Naive thymus-derived CD4-positive, alpha-beta T cell (primary cell): ENCODE data around the gene ATP8A2. TPM values are rescaled to one million over a fixed set of nuclear protein-coding genes. Genes with fewer than 3 reads are reported as not detected.
"Not testable (repeated sequence)": the region's sequence is repeated elsewhere in the genome, so short reads cannot be mapped to it uniquely, and the experiment has no call there.

ENCODE experiments used
- ATAC-seq: fragments of 150-1000 bp; cut with Tn5 transposase; 2 replicates; pipeline ENCODE4 v1.10.0; 2021; ENCODE audit warnings: mild to moderate bottlenecking, moderate library complexity
- CTCF ChIA-PET: fragments of 350-600 bp; sonication (Branson Sonifier 250); formaldehyde crosslinking; loops from one replicate; lab custom pipeline; 2021; ENCODE audit warnings: antibody characterized with exemption; lab: Charles Lee
- POLR2A ChIA-PET: fragments of 350-600 bp; sonication (Branson Sonifier 250); formaldehyde crosslinking; loops from one replicate; lab custom pipeline; 2021; ENCODE audit warnings: antibody characterized with exemption, inconsistent platforms; lab: Charles Lee
- DNase-seq, 9 donors: peaks; one replicate each; pipeline versions ENCODE4 v3.0.0 to v3.0.0-alpha.2; 2020 to 2022; ENCODE audit warnings: mixed read lengths in 1 of 9
- H3K27ac ChIP-seq: one replicate; pipeline ENCODE4 v1.7.0; 2013; ENCODE audit warnings: mild to moderate bottlenecking, low read depth, low read length, moderate library complexity
- H3K27me3 ChIP-seq, 2 donors: one replicate each; pipeline ENCODE4 v1.7.0; 2013; ENCODE audit warnings: low read length in 2 of 2, mild to moderate bottlenecking in 2 of 2, moderate library complexity in 2 of 2; ENCODE audit not compliant: control insufficient read depth in 2 of 2, insufficient read depth in 2 of 2
- H3K36me3 ChIP-seq, 3 experiments: 1 replicate in 2 of 3; 2 replicates in 1 of 3; pipeline ENCODE4 v1.7.0; 2013; ENCODE audit warnings: low read length in 3 of 3, mild to moderate bottlenecking in 3 of 3, moderate library complexity in 1 of 3; ENCODE audit not compliant: insufficient read depth in 3 of 3, control insufficient read depth in 2 of 3
- H3K4me1 ChIP-seq, 2 donors: one replicate each; pipeline ENCODE4 v1.7.0; 2013; ENCODE audit warnings: low read length in 2 of 2, mild to moderate bottlenecking in 2 of 2, moderate library complexity in 1 of 2; ENCODE audit not compliant: control insufficient read depth in 2 of 2, insufficient read depth in 2 of 2
- H3K4me3 ChIP-seq: 2 replicates; pipeline ENCODE4 v1.7.0; 2013; ENCODE audit warnings: mild to moderate bottlenecking, low read length
- H3K9me3 ChIP-seq, 3 experiments: 1 replicate in 2 of 3; 2 replicates in 1 of 3; pipeline ENCODE4 v1.7.0; 2013; ENCODE audit warnings: low read length in 3 of 3; ENCODE audit not compliant: control insufficient read depth in 2 of 3
- H3K27ac Mint-ChIP-seq, 9 donors: one replicate each; pipeline ENCODE4 v1.8.0; 2020 to 2022; ENCODE audit warnings: mixed read lengths in 9 of 9, mild to moderate bottlenecking in 8 of 9, moderate library complexity in 5 of 9, inconsistent platforms in 2 of 9
- H3K27me3 Mint-ChIP-seq, 5 donors: one replicate each; pipeline ENCODE4 v1.8.0; 2021 to 2022; ENCODE audit warnings: mixed read lengths in 5 of 5, mild to moderate bottlenecking in 1 of 5
- H3K36me3 Mint-ChIP-seq, 5 donors: one replicate each; pipeline ENCODE4 v1.8.0; 2020 to 2022; ENCODE audit warnings: mixed read lengths in 5 of 5, mild to moderate bottlenecking in 3 of 5, inconsistent platforms in 1 of 5
- H3K4me1 Mint-ChIP-seq, 7 donors: one replicate each; pipeline ENCODE4 v1.8.0; 2020 to 2022; ENCODE audit warnings: mixed read lengths in 7 of 7, mild to moderate bottlenecking in 3 of 7, inconsistent platforms in 1 of 7
- H3K4me3 Mint-ChIP-seq, 10 donors: one replicate each; pipeline ENCODE4 v1.8.0; 2020 to 2022; ENCODE audit warnings: mild to moderate bottlenecking in 10 of 10, mixed read lengths in 10 of 10, moderate library complexity in 6 of 10, inconsistent platforms in 2 of 10
- H3K9me3 Mint-ChIP-seq, 11 donors: one replicate each; pipeline ENCODE4 v1.8.0; 2020 to 2022; ENCODE audit warnings: mixed read lengths in 11 of 11, mild to moderate bottlenecking in 4 of 11, inconsistent platforms in 1 of 11, moderate library complexity in 1 of 11
- intact Hi-C, 2 donors: fragments of 100-400 bp; cut with micrococcal nuclease; formaldehyde crosslinking; loops; one replicate each; pipeline ENCODE4 v1.15.1; 2023
- polyA plus RNA-seq, 2 donors: library from polyadenylated mRNA; unstranded; fragments of 300-500 nt; fragmentation: Illumina TruSeq; gene quantifications; one replicate each; pipeline ENCODE4 v1.2.3, GENCODE V29; 2021
- total RNA-seq, 6 experiments: library from RNA in 5 of 6; stranded (reverse) in 5 of 6; gene quantifications; 1 replicate in 5 of 6; 2 replicates in 1 of 6; pipeline ENCODE4 v1.2.3 and lab custom pipeline; 2021 to 2026

The ATP8A2 gene
- total and polyA plus RNA-seq, 7 experiments from 2014 or later = 0.56 to 2.4 (median 1.2) TPM

- H3K27ac ChIP-seq = no peak overlapping the region
- ATAC-seq (no peak), DNase-seq (no peak)
- H3K36me3 ChIP-seq = no peaks in the 10 kb centered on the region
- H3K4me1 ChIP-seq = no peaks in the 10 kb centered on the region
- intact Hi-C loops = no loop called here
- Mint-ChIP-seq H3K36me3 (no peaks in the 10 kb centered on the region), H3K9me3 (peaks cover 0 to 3% (median 0%) of the 10 kb centered on the region in 11 donors), H3K27me3 (peaks cover 6 to 51% (median 23%) of the 10 kb centered on the region in 5 donors), H3K27ac (no peak overlapping the region), H3K4me3 (no peak overlapping the region), H3K4me1 (no peaks in the 10 kb centered on the region)
- ChIA-PET CTCF (no interaction called here), POLR2A (no interaction called here)
- H3K4me3 ChIP-seq = no peak overlapping the region
- no peaks in the 10 kb centered on the region for H3K9me3 ChIP-seq
- no peaks in the 10 kb centered on the region for H3K27me3 ChIP-seq
Measured at GRCh38 chr13:25502031-25502430, 130.3 kb downstream of the ATP8A2 start.

GRCh38 chr13:25502551-25502950 is 130.8 kb downstream of the ATP8A2 start:
- Mint-ChIP-seq H3K27ac (no peak overlapping the region), H3K4me3 (no peak overlapping the region), H3K9me3 (peaks cover 0 to 3% (median 0%) of the 10 kb centered on the region in 11 donors), H3K4me1 (no peaks in the 10 kb centered on the region), H3K27me3 (peaks cover 6 to 51% (median 25%) of the 10 kb centered on the region in 5 donors), H3K36me3 (no peaks in the 10 kb centered on the region)
- ATAC-seq (no peak), DNase-seq (no peak)
- Histone ChIP-seq H3K27me3 (no peaks in the 10 kb centered on the region), H3K4me3 (no peak overlapping the region), H3K4me1 (no peaks in the 10 kb centered on the region), H3K27ac (no peak overlapping the region), H3K36me3 (no peaks in the 10 kb centered on the region), H3K9me3 (no peaks in the 10 kb centered on the region)
- POLR2A ChIA-PET = no interaction called here
- intact Hi-C loops = no loop called here
- CTCF ChIA-PET = no interaction called here

- intact Hi-C loops = no loop called here
- Histone ChIP-seq H3K27me3 (no peaks in the 10 kb centered on the region), H3K36me3 (no peaks in the 10 kb centered on the region), H3K4me3 (no peak overlapping the region), H3K9me3 (no peaks in the 10 kb centered on the region), H3K27ac (no peak overlapping the region), H3K4me1 (no peaks in the 10 kb centered on the region)
- H3K4me1 Mint-ChIP-seq = no peaks in the 10 kb centered on the region
- H3K9me3 Mint-ChIP-seq = peaks cover 0 to 3% (median 0%) of the 10 kb centered on the region in 11 donors
- DNase-seq (no peak), ATAC-seq (no peak)
- no peak overlapping the region for H3K4me3 Mint-ChIP-seq
- ChIA-PET POLR2A (no interaction called here), CTCF (no interaction called here)
- H3K27me3 Mint-ChIP-seq = peaks cover 6 to 53% (median 25%) of the 10 kb centered on the region in 5 donors
- no peak overlapping the region for H3K27ac Mint-ChIP-seq
- no peaks in the 10 kb centered on the region for H3K36me3 Mint-ChIP-seq
Measured at GRCh38 chr13:25503856-25504255, 132.1 kb downstream of the ATP8A2 start.

DNA sequence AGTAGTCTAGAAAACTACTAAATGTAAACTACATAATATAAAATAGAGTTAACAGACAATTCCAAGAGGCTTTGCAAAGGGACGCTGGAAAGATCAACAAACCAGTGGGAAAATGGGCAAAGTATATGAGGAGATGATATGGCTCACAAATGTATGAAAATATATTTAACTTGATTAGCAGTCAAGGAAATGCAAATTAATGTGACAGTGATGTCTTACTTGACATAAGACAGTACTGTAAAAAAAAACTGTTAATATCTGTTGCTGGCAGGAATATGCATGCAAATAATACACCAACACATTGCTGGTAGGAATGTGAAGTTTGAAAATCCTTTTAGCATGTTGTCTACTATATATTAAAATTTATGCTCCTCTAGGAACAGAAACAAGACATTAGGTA is 136.1 kb downstream of the ATP8A2 start:
- no peaks in the 10 kb centered on the region for H3K27me3 ChIP-seq
- Mint-ChIP-seq H3K27me3 (peaks cover 0 to 28% (median 19%) of the 10 kb centered on the region in 5 donors), H3K9me3 (peaks cover 0 to 20% (median 5%) of the 10 kb centered on the region in 11 donors), H3K27ac (no peak overlapping the region), H3K4me1 (peaks cover 0 to 6% (median 0%) of the 10 kb centered on the region in 7 donors), H3K4me3 (no peak overlapping the region), H3K36me3 (no peaks in the 10 kb centered on the region)
- H3K4me1 ChIP-seq = no peaks in the 10 kb centered on the region
- ChIA-PET POLR2A (no interaction called here), CTCF (no interaction called here)
- no peaks in the 10 kb centered on the region for H3K36me3 ChIP-seq
- intact Hi-C loops = no loop called here
- DNase-seq = no peak
- ATAC-seq = no peak
- H3K27ac ChIP-seq = no peak overlapping the region
- H3K4me3 ChIP-seq = no peak overlapping the region
- peaks cover 0 to 3% (median 0%) of the 10 kb centered on the region in 3 experiments for H3K9me3 ChIP-seq

DNA sequence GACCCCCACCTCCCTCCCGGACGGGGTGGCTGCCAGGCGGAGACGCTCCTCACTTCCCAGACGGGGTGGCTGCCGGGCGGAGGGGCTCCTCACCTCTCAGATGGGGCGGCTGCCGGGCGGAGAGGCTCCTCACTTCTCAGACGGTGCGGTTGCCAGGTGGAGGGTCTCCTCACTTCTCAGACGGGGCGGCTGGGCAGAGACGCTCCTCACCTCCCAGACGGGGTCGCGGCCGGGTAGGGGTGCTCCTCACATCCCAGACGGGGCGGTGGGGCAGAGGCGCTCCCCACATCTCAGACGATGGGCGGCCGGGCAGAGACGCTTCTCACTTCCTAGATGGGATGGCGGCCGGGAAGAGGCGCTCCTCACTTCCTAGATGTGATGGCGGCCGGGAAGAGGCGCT is 141.3 kb downstream of the ATP8A2 start:
- H3K27me3 Mint-ChIP-seq, ATAC-seq, H3K27ac Mint-ChIP-seq, intact Hi-C loops, POLR2A ChIA-PET, H3K36me3 Mint-ChIP-seq, H3K27ac ChIP-seq, H3K4me1 ChIP-seq, H3K4me1 Mint-ChIP-seq, H3K4me3 Mint-ChIP-seq, DNase-seq, H3K4me3 ChIP-seq, H3K36me3 ChIP-seq, H3K27me3 ChIP-seq, H3K9me3 ChIP-seq, CTCF ChIA-PET: not testable (repeated sequence)
- H3K9me3 Mint-ChIP-seq = peaks cover 0 to 39% (median 8%) of the 10 kb centered on the region in 11 donors

- intact Hi-C loops = no loop called here
Measured at GRCh38 chr13:25518441-25518840, 146.7 kb downstream of the ATP8A2 start.

GRCh38 chr13:25525884-25526283 is 154.1 kb downstream of the ATP8A2 start:
- ChIA-PET POLR2A (no interaction called here), CTCF (no interaction called here)
- no peak overlapping the region for H3K27ac Mint-ChIP-seq
- H3K9me3 Mint-ChIP-seq = peaks cover 3 to 50% (median 22%) of the 10 kb centered on the region in 11 donors
- ATAC-seq = no peak
- no peak overlapping the region for H3K4me3 ChIP-seq
- DNase-seq = no peak
- no peaks in the 10 kb centered on the region for H3K27me3 ChIP-seq
- H3K36me3 Mint-ChIP-seq = peaks cover 0 to 5% (median 0%) of the 10 kb centered on the region in 5 donors
- no peak overlapping the region for H3K4me3 Mint-ChIP-seq
- intact Hi-C loops = no loop called here
- H3K27me3 Mint-ChIP-seq = peaks cover 7 to 38% (median 29%) of the 10 kb centered on the region in 5 donors
- no peak overlapping the region for H3K27ac ChIP-seq
- no peaks in the 10 kb centered on the region for H3K4me1 Mint-ChIP-seq
- peaks cover 0 to 12% (median 0%) of the 10 kb centered on the region in 3 experiments for H3K9me3 ChIP-seq
- no peaks in the 10 kb centered on the region for H3K36me3 ChIP-seq
- no peaks in the 10 kb centered on the region for H3K4me1 ChIP-seq

More at GRCh38 chr13:25518441-25518840, 146.7 kb downstream of the ATP8A2 start:
- peaks cover 0 to 1% (median 0%) of the 10 kb centered on the region in 7 donors for H3K4me1 Mint-ChIP-seq
- no peak overlapping the region for H3K4me3 Mint-ChIP-seq
- CTCF ChIA-PET = no interaction called here
- Histone ChIP-seq H3K4me1 (no peaks in the 10 kb centered on the region), H3K27ac (no peak overlapping the region), H3K27me3 (no peaks in the 10 kb centered on the region), H3K9me3 (peaks cover 0 to 6% (median 0%) of the 10 kb centered on the region in 3 experiments), H3K4me3 (no peak overlapping the region), H3K36me3 (no peaks in the 10 kb centered on the region)
- peaks cover 0 to 22% (median 8%) of the 10 kb centered on the region in 11 donors for H3K9me3 Mint-ChIP-seq
- POLR2A ChIA-PET = no interaction called here
- H3K27me3 Mint-ChIP-seq = peaks cover 0 to 22% (median 8%) of the 10 kb centered on the region in 5 donors
- no peak overlapping the region for H3K27ac Mint-ChIP-seq
- H3K36me3 Mint-ChIP-seq = no peaks in the 10 kb centered on the region
- ATAC-seq (no peak), DNase-seq (no peak)
